Epithelial cell of proximal tubule (primary cell): ENCODE data around the gene VOPP1. TPM values are rescaled to one million over a fixed set of nuclear protein-coding genes. Genes with fewer than 3 reads are reported as not detected.

Experiments used
- DNase-seq: peaks from one replicate; pipeline ENCODE4 v3.0.0-alpha.2; 2011; ENCODE audit warnings: low read depth
- H3K4me3 ChIP-seq: 2 replicates; pipeline ENCODE4 v1.5.1; 2011; ENCODE audit warnings: low read depth, mild to moderate bottlenecking, low read length
- total RNA-seq: library from RNA; depleted of rRNA; stranded (reverse); fragments of >200 nt; gene quantifications from 2 replicates; pipeline ENCODE4 v1.2.3, GENCODE V29; 2015
- TF ChIP-seq, protein P1 (sequence below): conservative IDR thresholded peaks from 2 replicates; pipeline ENCODE4 v1.5.1; 2012; ENCODE audit warnings: low read depth, mild to moderate bottlenecking, low read length

Gene VOPP1
- total RNA-seq, 1 donor from 2014 or later = 98.3 TPM

DNA sequence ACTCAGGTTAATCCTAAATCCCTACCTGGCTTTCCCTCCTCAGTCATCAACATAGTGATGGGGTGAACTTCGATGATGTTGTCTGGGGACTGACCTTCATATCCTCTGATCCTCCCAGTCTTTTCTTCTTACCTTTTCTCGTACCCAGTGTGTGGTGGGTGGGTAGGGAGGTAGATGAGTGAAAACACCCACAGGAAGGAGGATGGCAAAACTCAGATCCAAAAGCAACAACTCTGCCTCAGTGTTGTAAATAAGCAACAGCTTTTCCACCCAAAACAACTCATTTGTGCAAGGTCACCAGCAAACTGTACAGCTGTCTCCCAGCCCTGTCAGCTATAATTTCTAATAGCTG lies 38.6 kb downstream of the VOPP1 start:
- H3K4me3 ChIP-seq = no peak overlapping the region
- TF ChIP-seq, protein P1, sequence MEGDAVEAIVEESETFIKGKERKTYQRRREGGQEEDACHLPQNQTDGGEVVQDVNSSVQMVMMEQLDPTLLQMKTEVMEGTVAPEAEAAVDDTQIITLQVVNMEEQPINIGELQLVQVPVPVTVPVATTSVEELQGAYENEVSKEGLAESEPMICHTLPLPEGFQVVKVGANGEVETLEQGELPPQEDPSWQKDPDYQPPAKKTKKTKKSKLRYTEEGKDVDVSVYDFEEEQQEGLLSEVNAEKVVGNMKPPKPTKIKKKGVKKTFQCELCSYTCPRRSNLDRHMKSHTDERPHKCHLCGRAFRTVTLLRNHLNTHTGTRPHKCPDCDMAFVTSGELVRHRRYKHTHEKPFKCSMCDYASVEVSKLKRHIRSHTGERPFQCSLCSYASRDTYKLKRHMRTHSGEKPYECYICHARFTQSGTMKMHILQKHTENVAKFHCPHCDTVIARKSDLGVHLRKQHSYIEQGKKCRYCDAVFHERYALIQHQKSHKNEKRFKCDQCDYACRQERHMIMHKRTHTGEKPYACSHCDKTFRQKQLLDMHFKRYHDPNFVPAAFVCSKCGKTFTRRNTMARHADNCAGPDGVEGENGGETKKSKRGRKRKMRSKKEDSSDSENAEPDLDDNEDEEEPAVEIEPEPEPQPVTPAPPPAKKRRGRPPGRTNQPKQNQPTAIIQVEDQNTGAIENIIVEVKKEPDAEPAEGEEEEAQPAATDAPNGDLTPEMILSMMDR = no peak
- no peak for DNase-seq

DNA sequence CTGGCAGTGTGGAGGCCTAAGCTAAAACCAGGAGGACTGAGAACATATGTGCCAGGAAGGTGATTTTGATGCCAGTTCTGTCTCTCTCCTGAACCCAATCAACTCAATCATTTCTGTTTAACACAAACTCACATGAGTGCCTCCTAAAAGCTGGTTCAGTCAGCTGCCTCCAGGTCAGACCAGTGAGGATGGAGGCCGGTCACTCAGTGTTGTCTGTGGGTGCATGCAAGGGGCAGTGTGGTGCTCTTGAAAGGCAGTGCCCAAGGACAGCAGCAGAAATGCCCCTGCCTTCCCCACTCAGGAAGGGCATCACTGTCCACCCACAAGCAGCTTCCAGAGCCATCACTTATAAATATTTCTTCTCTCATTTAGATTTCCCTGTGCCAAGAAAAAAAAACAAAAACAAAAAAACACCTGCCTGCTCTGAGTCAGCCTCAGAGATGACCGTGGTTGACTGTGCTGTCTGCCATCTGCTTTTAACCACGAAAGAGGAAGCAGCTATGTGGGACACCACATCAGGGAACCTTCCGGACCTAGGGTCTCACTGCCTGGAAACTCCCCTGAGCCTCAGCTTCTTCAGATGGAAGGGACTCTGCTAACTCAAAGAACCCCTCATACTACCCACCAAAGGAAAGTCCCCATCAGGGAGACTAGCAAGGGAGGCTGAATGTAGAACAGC lies 39.1 kb downstream of the VOPP1 start:
- no peak for DNase-seq
- TF ChIP-seq, protein P1 = no peak
- no peak overlapping the region for H3K4me3 ChIP-seq

DNA sequence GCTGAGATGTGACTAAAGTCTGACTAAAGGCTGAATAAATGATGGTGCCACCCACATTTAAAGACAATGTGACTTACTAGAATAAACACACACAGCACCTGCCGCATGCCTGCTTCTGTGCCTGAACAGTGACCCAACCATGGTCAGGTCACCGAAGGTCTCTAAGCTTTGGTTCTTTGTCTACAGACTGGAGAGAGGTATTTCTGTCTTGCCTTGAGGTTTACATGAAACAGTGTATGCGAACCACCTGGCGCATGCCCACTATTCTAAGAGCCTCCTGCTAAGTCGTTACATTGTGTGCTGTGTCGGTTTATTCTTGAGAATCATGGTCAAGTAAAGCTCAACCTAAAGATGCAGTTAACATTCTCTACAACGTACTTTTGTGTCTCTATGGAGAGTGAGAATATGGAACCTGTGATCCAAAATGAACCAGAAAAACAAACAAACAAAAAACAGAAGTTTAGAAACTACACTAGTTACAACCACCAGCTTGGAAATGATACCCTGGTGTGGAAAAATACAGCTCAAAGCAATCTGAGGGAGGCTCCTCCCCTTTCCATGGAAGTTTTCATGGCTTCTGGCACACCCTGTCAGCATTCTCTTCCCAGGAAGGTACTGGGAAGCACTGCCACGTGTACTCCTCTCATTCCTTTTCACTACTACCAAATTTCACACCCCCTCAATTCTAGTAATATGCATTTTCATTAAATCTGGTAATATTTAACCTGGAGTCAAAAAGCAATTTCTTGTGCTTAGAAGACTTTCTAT lies 40.0 kb downstream of the VOPP1 start:
- DNase-seq = no peak
- no peak overlapping the region for H3K4me3 ChIP-seq
- TF ChIP-seq, protein P1 = no peak

DNA sequence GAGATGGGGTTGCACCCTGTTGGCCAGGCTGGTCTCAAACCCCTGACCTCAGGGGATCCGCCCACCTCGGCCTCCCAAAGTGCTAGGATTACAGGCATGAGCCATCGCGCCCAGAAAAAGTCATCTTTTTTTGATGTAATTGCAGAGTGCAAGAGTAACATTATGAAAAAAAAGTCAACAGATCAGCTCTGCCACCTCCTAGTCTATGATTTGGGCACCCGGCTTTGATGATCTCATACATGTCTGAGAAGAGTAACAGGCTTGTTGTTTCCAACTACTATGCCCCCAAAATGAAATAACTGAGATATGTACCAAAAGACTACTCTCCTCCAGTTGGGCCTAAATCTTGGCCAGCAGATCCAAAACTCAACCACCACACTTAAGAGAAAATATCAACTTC lies 40.8 kb downstream of the VOPP1 start:
- TF ChIP-seq, protein P1 = no peak
- H3K4me3 ChIP-seq = no peak overlapping the region
- DNase-seq = no peak

DNA sequence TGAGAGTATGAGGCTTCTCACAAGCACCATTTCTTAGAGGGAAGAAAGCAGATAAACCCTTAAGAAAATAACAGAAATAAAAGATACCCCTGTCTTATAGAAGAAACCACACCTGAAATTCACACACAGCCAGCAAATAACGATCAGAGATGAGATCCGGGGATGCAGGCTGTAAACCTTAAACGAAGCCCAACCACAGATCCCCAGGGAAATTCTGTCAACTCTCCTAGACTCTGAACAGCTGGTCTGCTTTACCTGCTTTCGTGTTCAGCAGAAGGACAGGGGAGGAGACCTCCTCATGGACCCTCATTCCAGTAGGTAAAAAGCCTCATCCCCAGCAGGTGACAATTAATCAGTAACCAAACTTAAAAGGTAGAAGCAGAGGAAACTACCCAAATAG lies 45.0 kb downstream of the VOPP1 start:
- TF ChIP-seq, protein P1 = no peak
- no peak overlapping the region for H3K4me3 ChIP-seq
- DNase-seq = no peak

DNA sequence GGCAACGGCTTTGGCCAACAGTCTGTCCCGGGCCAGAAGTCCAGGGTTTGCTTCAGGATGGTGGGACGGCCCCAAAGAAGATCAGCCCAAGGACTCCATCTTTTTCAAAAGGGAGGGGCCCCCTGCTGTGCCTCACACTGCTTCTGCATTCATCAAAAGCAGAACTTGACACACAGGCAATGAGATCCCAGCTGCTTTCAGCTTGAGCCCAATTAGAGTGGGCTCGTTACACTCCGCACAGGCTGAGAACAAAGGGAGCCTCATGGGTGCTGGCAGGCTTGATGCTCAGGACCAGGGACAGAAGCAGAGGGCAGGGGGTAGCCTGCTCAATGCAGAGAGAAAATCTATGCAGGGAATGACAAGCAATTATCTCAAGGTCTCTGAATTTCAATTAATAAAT lies 45.5 kb downstream of the VOPP1 start:
- no peak overlapping the region for H3K4me3 ChIP-seq
- DNase-seq = no peak
- TF ChIP-seq, protein P1 = no peak

DNA sequence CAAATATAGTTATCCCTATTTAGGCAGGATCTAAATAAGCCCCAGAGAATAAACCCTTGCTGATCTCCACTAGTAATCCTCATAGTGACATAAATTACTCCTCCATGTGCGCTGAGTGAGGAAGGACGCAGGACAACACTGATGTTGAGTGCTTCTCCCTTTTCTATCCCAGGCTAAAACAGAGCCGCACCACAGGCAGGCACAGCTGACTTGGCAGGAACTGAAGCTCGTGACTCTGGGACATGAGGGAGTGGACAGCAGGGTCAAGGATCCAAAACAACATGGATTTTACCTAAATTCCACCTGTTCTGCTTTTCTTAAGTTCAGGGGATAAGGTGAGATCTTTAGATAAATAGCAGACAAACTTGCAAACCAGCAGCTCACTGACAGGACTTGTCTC lies 46.0 kb downstream of the VOPP1 start:
- H3K4me3 ChIP-seq = no peak overlapping the region
- no peak for DNase-seq
- TF ChIP-seq, protein P1 = no peak
